Epithelial cell of proximal tubule (primary cell): ENCODE results near the gene KIAA1217. TPM values are rescaled to one million over a fixed set of nuclear protein-coding genes. Genes with fewer than 3 reads are reported as not detected.
"Not testable (repeated sequence)": the region's sequence is repeated elsewhere in the genome, so short reads cannot be mapped to it uniquely, and the experiment has no call there.

ENCODE experiments used
- DNase-seq: peaks from one replicate; pipeline ENCODE4 v3.0.0-alpha.2; 2011; ENCODE audit warnings: low read depth
- H3K4me3 ChIP-seq: 2 replicates; pipeline ENCODE4 v1.5.1; 2011; ENCODE audit warnings: low read depth, mild to moderate bottlenecking, low read length
- total RNA-seq: library from RNA; depleted of rRNA; stranded (reverse); fragments of >200 nt; gene quantifications from 2 replicates; pipeline ENCODE4 v1.2.3, GENCODE V29; 2015
- TF ChIP-seq, protein P1 (sequence below): conservative IDR thresholded peaks from 2 replicates; pipeline ENCODE4 v1.5.1; 2012; ENCODE audit warnings: low read depth, mild to moderate bottlenecking, low read length

The KIAA1217 gene
- total RNA-seq, 1 donor from 2014 or later, result 20.2 TPM

DNA sequence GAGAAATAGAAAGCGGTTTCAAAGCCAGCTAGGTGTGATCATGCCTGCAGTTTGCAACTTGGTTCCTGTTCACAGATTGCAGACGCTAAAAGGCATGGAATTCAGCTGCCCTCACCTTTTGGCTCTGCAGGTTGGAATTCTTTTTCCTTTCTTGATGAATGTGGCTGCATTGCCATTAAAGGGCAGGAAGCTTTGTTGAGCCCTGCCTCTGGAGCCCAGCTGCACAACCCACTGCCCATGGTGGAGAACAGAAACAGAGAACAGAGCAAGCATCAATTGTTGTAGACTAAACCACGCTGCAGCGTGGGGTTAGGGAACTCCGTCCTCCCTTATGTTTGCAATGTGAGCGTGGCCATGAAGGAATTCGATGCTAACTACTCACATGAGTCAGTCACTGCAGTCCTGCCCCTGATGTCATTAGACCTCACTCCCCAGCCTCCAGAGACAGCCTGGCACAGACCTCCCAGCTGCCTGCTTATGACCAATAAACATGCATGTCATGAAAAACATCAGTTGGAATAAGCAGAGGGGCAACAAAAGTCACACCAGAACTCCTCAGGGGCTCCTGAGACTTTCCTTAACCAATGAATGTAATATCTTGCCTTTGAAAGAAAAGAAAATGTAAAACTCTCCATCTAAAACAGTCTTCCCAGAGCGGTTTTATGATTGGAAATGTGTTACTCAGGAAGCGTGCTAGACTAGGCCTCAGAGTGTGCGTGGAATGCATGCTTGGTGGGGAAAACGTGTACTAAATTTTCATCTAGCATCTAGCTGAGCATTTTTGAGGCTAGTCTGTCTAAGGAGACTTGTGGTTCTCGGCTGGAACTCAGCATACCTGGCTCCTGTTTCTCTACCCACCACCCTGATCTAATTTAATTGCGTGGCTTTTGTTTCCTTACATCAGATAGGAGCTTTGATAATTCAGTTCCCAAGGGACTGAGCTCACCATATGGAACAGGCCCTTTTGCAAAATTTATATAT lies 232.2 kb downstream of the KIAA1217 start:
- TF ChIP-seq, protein P1, sequence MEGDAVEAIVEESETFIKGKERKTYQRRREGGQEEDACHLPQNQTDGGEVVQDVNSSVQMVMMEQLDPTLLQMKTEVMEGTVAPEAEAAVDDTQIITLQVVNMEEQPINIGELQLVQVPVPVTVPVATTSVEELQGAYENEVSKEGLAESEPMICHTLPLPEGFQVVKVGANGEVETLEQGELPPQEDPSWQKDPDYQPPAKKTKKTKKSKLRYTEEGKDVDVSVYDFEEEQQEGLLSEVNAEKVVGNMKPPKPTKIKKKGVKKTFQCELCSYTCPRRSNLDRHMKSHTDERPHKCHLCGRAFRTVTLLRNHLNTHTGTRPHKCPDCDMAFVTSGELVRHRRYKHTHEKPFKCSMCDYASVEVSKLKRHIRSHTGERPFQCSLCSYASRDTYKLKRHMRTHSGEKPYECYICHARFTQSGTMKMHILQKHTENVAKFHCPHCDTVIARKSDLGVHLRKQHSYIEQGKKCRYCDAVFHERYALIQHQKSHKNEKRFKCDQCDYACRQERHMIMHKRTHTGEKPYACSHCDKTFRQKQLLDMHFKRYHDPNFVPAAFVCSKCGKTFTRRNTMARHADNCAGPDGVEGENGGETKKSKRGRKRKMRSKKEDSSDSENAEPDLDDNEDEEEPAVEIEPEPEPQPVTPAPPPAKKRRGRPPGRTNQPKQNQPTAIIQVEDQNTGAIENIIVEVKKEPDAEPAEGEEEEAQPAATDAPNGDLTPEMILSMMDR, result no peak
- no peak for DNase-seq
- H3K4me3 ChIP-seq, result no peak overlapping the region

DNA sequence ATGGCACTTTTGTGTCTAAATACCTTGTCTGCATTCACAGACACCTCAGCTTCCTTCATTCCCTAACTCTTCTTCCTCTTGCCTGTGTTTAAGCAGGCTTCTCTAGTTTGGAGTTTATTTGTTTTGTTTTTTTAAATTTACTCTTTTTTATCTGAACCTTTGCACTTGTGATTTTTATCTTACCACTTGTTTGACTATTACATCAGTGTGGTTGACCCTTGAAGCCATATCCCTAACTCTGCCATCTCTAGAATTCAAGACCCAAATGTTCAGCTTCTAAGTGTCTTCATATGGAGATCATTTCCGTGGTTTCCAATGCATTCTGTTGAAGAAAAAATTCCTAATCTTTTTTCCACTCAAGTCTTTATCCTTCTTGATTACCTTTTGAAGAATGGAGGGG lies 233.3 kb downstream of the KIAA1217 start:
- TF ChIP-seq, protein P1, result no peak
- H3K4me3 ChIP-seq, result no peak overlapping the region
- no peak for DNase-seq

DNA sequence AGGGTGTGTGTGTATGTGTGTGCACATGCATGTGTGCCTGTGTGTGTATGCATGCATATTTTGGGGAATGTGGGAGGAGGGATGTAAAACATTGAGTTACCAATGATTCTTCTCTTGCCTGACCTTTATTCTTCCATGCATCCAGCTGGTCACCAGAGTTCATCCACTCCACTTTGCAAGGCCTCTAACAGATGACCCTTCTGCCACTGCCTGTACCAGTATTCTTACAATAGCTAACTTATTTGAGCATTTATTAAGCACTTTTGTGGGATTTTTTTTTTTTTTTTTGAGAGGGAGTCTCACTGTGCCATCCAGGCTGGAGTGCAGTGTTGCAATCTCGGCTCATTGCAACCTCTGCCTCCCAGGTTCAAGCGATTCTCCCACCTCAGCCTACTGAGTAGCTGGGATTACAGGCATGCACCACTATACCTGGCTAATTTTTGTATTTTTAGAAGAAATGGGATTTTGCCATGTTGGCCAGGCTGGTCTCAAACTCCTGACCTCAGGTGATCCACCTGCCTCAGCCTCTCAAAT lies 233.8 kb downstream of the KIAA1217 start:
- not testable (repeated sequence) for H3K4me3 ChIP-seq, DNase-seq

DNA sequence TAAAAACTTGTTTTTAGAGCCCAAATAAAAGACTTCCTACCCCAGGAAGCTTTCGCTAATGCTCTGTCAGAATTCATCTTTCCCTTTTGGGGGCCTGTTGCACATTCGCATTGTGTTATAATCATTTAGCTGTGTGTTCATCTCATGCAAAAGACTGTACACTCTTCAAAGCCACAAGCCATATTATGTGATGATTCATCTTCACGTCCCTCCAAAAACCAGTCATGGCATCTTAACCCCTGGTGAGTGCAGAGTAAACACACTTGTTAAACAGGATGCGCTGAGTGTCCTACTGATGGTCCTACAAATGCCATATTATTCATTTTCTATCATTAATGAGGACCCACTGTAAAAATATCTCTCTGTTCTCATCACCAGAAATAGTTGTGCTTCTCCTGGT lies 235.4 kb downstream of the KIAA1217 start:
- no peak overlapping the region for H3K4me3 ChIP-seq
- no peak for DNase-seq
- TF ChIP-seq, protein P1, result no peak

DNA sequence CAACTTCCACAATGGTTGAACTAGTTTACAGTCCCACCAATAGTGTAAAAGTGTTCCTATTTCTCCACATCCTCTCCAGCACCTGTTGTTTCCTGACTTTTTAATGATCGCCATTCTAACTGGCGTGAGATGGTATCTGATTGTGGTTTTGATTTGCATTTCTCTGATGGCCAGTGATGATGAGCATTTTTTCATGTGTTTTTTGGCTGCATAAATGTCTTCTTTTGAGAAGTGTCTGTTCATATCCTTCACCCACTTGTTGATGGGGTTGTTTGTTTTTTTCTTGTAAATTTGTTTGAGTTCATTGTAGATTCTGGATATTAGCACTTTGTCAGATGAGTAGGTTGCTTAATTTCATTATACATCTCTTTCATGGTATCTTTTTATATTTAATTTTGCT lies 237.0 kb downstream of the KIAA1217 start:
- H3K4me3 ChIP-seq, result not testable (repeated sequence)

DNA sequence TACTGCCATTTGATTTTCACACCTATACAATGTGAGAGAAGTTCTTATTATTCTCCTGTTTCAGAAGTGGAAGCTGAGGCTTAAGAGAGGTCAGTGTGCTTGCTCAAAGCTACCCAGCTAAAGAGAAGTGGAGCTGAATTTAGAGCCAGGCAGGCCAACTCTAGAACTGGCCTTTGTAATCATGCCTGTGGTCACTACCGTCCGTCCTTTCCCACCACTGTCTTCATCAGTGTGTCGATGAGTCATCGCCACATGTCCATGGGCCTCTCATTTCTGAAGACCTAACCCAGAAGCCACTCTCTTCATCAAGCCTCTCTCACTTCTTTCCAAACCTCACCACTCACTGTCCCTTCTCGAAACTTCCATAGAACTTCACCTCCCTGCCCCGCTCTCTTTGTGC lies 237.8 kb downstream of the KIAA1217 start:
- no peak overlapping the region for H3K4me3 ChIP-seq
- DNase-seq, result no peak
- TF ChIP-seq, protein P1, result no peak

More for the DNA sequence above, 237.0 kb downstream of the KIAA1217 start:
- not testable (repeated sequence) for DNase-seq

DNA sequence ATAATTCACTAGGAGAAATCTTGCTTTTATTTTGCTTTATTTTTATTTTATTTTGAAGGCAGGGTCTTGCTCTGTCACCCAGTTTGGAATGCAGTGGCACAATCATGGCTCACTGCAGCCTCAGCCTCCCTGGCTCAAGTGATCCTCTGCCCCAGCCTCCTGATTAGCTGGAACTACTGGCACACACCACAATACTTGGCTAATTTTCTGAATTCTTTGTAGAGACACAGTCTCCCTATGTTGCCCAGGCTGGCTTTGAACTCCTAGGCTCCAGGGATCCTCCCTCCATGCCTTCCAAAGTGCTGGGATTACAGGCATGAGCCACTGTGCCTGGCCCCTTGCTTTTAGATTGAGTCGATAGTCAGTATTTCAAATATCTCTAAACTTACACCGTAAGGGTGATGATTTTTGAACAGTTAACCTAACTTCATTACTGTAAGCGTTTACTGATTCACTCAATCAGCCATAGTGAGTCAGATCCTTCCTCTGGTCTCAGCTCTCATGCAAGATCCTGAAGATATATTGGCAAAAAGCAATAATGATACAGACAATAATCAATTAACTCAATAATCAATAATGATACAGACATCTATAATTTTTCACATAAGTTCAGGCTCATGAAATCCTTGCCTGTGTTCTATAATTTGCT lies 239.5 kb downstream of the KIAA1217 start:
- DNase-seq, result no peak
- no peak overlapping the region for H3K4me3 ChIP-seq
- TF ChIP-seq, protein P1, result no peak
